Transverse colon (tissue), 4 donors: ENCODE data around the gene ST6GALNAC6. TPM values are rescaled to one million over a fixed set of nuclear protein-coding genes. Genes with fewer than 3 reads are reported as not detected.

Source experiments
- DNase-seq: peaks from one replicate; pipeline ENCODE4 v3.0.0-alpha.2; 2019
- H3K27ac ChIP-seq, 4 donors: fragments of 200-600 bp; sonication (generic); 2 replicates each; pipeline ENCODE4 v1.5.1; 2016 to 2018; ENCODE audit warnings: inconsistent platforms in 4 of 4
- H3K27me3 ChIP-seq: fragments of 200-600 bp; sonication (generic); 2 replicates; pipeline ENCODE4 v1.5.1; 2017; ENCODE audit warnings: inconsistent platforms
- H3K36me3 ChIP-seq, 4 donors: fragments of 200-600 bp; sonication (generic); 2 replicates each; pipeline ENCODE4 v1.5.1; 2017 to 2019; ENCODE audit warnings: inconsistent platforms in 4 of 4
- H3K4me1 ChIP-seq, 4 donors: fragments of 200-600 bp; sonication (generic); 2 replicates each; pipeline ENCODE4 v1.5.1; 2017 to 2020; ENCODE audit warnings: inconsistent platforms in 4 of 4
- H3K4me3 ChIP-seq, 4 donors: fragments of 200-600 bp; sonication (generic); 1 replicate in 1 of 4; 2 replicates in 3 of 4; pipeline versions ENCODE4 v1.5.1 to v1.6.1; 2017 to 2019; ENCODE audit warnings: inconsistent platforms in 4 of 4
- H3K9me3 ChIP-seq, 2 donors: fragments of 200-600 bp; sonication (generic); 2 replicates each; pipeline ENCODE4 v1.5.1; 2017 to 2019; ENCODE audit warnings: inconsistent platforms in 2 of 2
- EP300 ChIP-seq: sonication (generic); formaldehyde crosslinking; IDR thresholded peaks from one replicate; pipeline ENCODE4 v1.6.1; 2017; ENCODE audit warnings: antibody characterized with exemption, low read depth
- POLR2A ChIP-seq: fragments of 450-650 bp; IDR thresholded peaks from one replicate; pipeline ENCODE4 v1.6.1; 2016; ENCODE audit warnings: antibody characterized with exemption, mild to moderate bottlenecking, moderate library complexity
- POLR2AphosphoS5 ChIP-seq, 3 donors: sonication (generic); formaldehyde crosslinking; IDR thresholded peaks; one replicate each; pipeline ENCODE4 v1.6.1; 2016; ENCODE audit warnings: antibody characterized with exemption in 3 of 3
- WGBS, 2 donors: methylation state at CpG; one replicate each; pipeline ENCODE4 v1.1.5; 2018; ENCODE audit warnings: low coverage in 1 of 2; 5-methylcytosine and 5-hydroxymethylcytosine counted together
- in situ Hi-C, 4 donors: fragments of 200-750 bp; cut with MboI; loops; one replicate each; pipeline versions ENCODE4 v1.15.0 to v1.15.1; 2017; ENCODE audit warnings: low sequenced_read_pairs in 3 of 4, low pct_ligation_motif_present in 1 of 4, low pct_unique_long_range_greater_than_20kb in 1 of 4
- intact Hi-C: fragments of 100-400 bp; cut with DNase I; formaldehyde crosslinking; loops from one replicate; pipeline ENCODE4 v1.15.1; 2023; ENCODE audit warnings: low total_unique reads
- total RNA-seq, 4 donors: library from RNA; depleted of rRNA; stranded (reverse); fragments of >200 nt; gene quantifications; one replicate each; pipeline ENCODE4 v1.1.0, GENCODE V29; 2016
- TF ChIP-seq, protein P1 (sequence below), 5 experiments: fragments of 200-600 bp in 3 of 5; fragments of 450-650 bp in 2 of 5; sonication (generic) in 3 of 5; IDR thresholded peaks; 1 replicate in 2 of 5; 2 replicates in 3 of 5; pipeline ENCODE4 v1.5.1; 2016 to 2017; ENCODE audit warnings: antibody characterized with exemption in 5 of 5, inconsistent platforms in 3 of 5, mild to moderate bottlenecking in 2 of 5, moderate library complexity in 1 of 5

ST6GALNAC6 gene
- total RNA-seq, 4 donors from 2014 or later = 41.0 to 80.4 (median 75.7) TPM

DNA sequence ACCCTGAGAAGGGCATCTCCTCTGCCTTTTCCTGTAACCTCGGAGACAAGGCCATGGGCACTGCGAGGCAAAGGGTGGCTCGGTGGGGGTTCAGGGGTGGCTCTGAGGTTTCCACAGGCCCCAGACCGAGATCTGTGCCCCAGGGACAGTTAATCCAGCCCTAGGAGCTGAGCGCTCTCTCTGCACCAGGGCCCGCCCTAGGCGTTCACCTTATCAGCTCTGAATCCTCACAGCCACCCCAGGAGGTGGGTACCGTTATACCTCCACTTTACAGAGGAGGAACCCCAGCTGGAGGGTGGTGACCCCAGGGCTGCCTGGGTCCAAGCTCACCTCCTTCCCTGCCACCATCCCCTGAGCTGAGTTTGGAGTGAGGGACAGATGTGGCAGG is 42.7 kb downstream of the ST6GALNAC6 start:
- intact Hi-C loops (no loop called here), in situ Hi-C loops (no loop called here)
- no peaks in the 10 kb centered on the region for H3K9me3 ChIP-seq
- WGBS, 2 donors = 96% methylated on average over 7 of the region's 8 CpGs; no CpG with 5 or more reads in 1 of the 2 donors
- H3K4me1 ChIP-seq = peaks cover 0 to 31% (median 12%) of the 10 kb centered on the region in 4 donors
- no peaks in the 10 kb centered on the region for H3K27me3 ChIP-seq
- TF ChIP-seq POLR2A (no peak), POLR2AphosphoS5 (IDR thresholded peaks at IDR 0.05) (no peak), EP300 (no peak)
- TF ChIP-seq, protein P1, sequence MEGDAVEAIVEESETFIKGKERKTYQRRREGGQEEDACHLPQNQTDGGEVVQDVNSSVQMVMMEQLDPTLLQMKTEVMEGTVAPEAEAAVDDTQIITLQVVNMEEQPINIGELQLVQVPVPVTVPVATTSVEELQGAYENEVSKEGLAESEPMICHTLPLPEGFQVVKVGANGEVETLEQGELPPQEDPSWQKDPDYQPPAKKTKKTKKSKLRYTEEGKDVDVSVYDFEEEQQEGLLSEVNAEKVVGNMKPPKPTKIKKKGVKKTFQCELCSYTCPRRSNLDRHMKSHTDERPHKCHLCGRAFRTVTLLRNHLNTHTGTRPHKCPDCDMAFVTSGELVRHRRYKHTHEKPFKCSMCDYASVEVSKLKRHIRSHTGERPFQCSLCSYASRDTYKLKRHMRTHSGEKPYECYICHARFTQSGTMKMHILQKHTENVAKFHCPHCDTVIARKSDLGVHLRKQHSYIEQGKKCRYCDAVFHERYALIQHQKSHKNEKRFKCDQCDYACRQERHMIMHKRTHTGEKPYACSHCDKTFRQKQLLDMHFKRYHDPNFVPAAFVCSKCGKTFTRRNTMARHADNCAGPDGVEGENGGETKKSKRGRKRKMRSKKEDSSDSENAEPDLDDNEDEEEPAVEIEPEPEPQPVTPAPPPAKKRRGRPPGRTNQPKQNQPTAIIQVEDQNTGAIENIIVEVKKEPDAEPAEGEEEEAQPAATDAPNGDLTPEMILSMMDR (IDR thresholded peaks at IDR 0.05) = no peak
- peak overlapping the region in 1 of 4 donors; percentile 82 for H3K27ac ChIP-seq
- DNase-seq = no peak
- H3K4me3 ChIP-seq = no peak overlapping the region
- no peaks in the 10 kb centered on the region for H3K36me3 ChIP-seq

DNA sequence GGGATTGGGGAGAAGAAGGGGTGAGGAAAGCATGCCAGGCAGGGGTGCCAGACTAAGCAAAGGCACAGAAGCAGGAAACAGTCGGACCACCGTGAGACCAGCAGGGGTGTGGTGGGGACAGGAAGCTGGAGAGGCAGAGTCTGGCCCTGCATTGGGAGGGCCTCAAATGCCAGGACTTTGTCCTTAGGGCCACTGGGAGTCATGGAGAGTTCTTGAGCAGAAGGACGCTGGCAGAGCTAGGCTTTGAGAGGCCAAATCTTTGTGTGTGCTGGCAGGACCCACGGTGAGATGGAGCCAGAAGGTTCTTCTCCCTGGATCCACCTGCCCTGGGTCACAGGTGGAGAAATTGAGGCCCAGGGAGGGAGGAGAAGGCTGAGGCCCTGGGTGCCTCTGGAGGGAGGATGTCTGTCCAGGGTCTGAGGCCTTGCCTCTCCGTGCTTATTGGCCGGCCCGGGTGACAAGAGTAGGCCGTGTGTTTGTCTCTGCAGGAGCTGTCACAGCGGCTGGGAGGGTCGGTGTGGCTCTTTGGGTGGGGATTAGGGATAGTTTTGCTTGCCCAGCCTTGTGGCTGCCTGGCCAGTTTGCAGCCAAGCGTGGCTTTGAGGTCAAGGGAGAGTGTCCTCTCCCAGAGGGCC is 43.2 kb downstream of the ST6GALNAC6 start:
- H3K27me3 ChIP-seq = no peaks in the 10 kb centered on the region
- no peak for TF ChIP-seq POLR2A
- TF ChIP-seq, protein P1 (IDR thresholded peaks at IDR 0.05) = no peak
- no peak for TF ChIP-seq EP300
- TF ChIP-seq POLR2AphosphoS5 (IDR thresholded peaks at IDR 0.05) = no peak
- H3K4me1 ChIP-seq = peaks cover 0 to 28% (median 11%) of the 10 kb centered on the region in 4 donors
- no peaks in the 10 kb centered on the region for H3K36me3 ChIP-seq
- H3K4me3 ChIP-seq = no peak overlapping the region
- no peaks in the 10 kb centered on the region for H3K9me3 ChIP-seq
- H3K27ac ChIP-seq = peak overlapping the region in 2 of 4 donors; percentile 82 to 83
- intact Hi-C loops (no loop called here), in situ Hi-C loops (no loop called here)
- DNase-seq = no peak
- WGBS, 2 donors = 50 to 68% methylated on average over 2 to 6 of the region's 11 CpGs

DNA sequence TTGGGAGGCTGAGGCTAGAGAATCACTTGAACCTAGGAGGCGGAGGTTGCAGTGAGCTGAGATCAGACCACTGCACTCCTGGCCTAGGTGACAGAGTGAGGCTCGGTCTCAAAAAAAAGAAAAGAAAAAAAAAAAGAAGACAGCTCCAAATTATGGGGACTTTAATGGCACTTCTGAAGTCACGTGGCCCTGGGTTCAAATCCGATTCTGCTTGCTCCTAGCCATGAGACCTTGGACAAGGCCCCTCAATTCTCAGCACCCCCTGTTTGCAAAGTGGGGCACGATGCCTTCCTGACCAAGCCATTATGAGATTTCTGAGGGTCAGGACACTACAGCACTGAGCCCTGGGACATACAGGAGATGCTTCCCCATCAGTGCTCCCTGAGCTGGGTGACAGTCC is 43.9 kb downstream of the ST6GALNAC6 start:
- peaks cover 0 to 28% (median 11%) of the 10 kb centered on the region in 4 donors for H3K4me1 ChIP-seq
- H3K36me3 ChIP-seq = no peaks in the 10 kb centered on the region
- no peaks in the 10 kb centered on the region for H3K27me3 ChIP-seq
- DNase-seq = no peak
- peak overlapping the region in 3 of 4 donors; percentile 78 to 83 (median 82) for H3K27ac ChIP-seq
- no peak for TF ChIP-seq POLR2AphosphoS5 (IDR thresholded peaks at IDR 0.05)
- TF ChIP-seq EP300 = no peak
- TF ChIP-seq, protein P1 (IDR thresholded peaks at IDR 0.05) = no peak
- TF ChIP-seq POLR2A = no peak
- in situ Hi-C loops = no loop called here
- WGBS, 2 donors = 89 to 100% methylated on average over 1 to 5 of the region's 5 CpGs
- H3K9me3 ChIP-seq = no peaks in the 10 kb centered on the region
- H3K4me3 ChIP-seq = no peak overlapping the region
- intact Hi-C loops = no loop called here

DNA sequence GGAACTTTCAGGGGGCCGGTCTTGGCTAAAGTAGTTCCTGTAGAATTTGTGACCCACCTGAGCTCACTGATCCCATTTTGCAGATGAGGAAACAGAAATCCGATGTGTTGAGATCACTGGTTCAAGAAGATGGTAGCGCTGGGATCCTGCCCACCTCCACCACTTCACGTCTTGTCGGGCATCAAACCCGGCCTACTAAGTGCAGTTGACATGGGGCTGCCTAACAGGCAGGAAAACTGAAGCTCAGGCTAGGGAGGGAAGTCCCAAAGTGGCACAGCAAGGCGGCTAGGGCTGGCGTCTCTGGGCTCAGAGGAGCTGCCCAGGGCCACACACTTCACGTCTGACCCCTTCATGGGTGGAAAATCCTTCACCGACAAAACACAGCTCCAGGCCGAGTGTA is 44.4 kb downstream of the ST6GALNAC6 start:
- H3K9me3 ChIP-seq = no peaks in the 10 kb centered on the region
- no peaks in the 10 kb centered on the region for H3K27me3 ChIP-seq
- peak overlapping the region in 1 of 4 donors; percentile 54 for H3K4me3 ChIP-seq
- TF ChIP-seq, protein P1 (IDR thresholded peaks at IDR 0.05) = no peak
- TF ChIP-seq POLR2A (no peak), POLR2AphosphoS5 (IDR thresholded peaks at IDR 0.05) (no peak), EP300 (no peak)
- WGBS, 2 donors = 80 to 83% methylated on average over 1 to 10 of the region's 11 CpGs
- H3K4me1 ChIP-seq = peaks cover 0 to 28% (median 11%) of the 10 kb centered on the region in 4 donors
- DNase-seq = no peak
- intact Hi-C loops = no loop called here
- no peaks in the 10 kb centered on the region for H3K36me3 ChIP-seq
- in situ Hi-C loops = no loop called here
- peak overlapping the region; percentile 78 to 84 (median 82) for H3K27ac ChIP-seq
